Transverse colon (tissue), 4 donors: ENCODE results near the gene BCL6B. TPM values are rescaled to one million over a fixed set of nuclear protein-coding genes. Genes with fewer than 3 reads are reported as not detected.
"Not testable (repeated sequence)": the region's sequence is repeated elsewhere in the genome, so short reads cannot be mapped to it uniquely, and the experiment has no call there.

Experiments used
- DNase-seq: peaks from one replicate; pipeline ENCODE4 v3.0.0-alpha.2; 2019
- H3K27ac ChIP-seq, 4 donors: fragments of 200-600 bp; sonication (generic); 2 replicates each; pipeline ENCODE4 v1.5.1; 2016 to 2018; ENCODE audit warnings: inconsistent platforms in 4 of 4
- H3K27me3 ChIP-seq: fragments of 200-600 bp; sonication (generic); 2 replicates; pipeline ENCODE4 v1.5.1; 2017; ENCODE audit warnings: inconsistent platforms
- H3K36me3 ChIP-seq, 4 donors: fragments of 200-600 bp; sonication (generic); 2 replicates each; pipeline ENCODE4 v1.5.1; 2017 to 2019; ENCODE audit warnings: inconsistent platforms in 4 of 4
- H3K4me1 ChIP-seq, 4 donors: fragments of 200-600 bp; sonication (generic); 2 replicates each; pipeline ENCODE4 v1.5.1; 2017 to 2020; ENCODE audit warnings: inconsistent platforms in 4 of 4
- H3K4me3 ChIP-seq, 4 donors: fragments of 200-600 bp; sonication (generic); 1 replicate in 1 of 4; 2 replicates in 3 of 4; pipeline versions ENCODE4 v1.5.1 to v1.6.1; 2017 to 2019; ENCODE audit warnings: inconsistent platforms in 4 of 4
- H3K9me3 ChIP-seq, 2 donors: fragments of 200-600 bp; sonication (generic); 2 replicates each; pipeline ENCODE4 v1.5.1; 2017 to 2019; ENCODE audit warnings: inconsistent platforms in 2 of 2
- CTCF ChIP-seq, 5 experiments: fragments of 200-600 bp in 3 of 5; fragments of 450-650 bp in 2 of 5; sonication (generic) in 3 of 5; IDR thresholded peaks; 1 replicate in 2 of 5; 2 replicates in 3 of 5; pipeline ENCODE4 v1.5.1; 2016 to 2017; ENCODE audit warnings: antibody characterized with exemption in 5 of 5, inconsistent platforms in 3 of 5, mild to moderate bottlenecking in 2 of 5, moderate library complexity in 1 of 5
- EP300 ChIP-seq: sonication (generic); formaldehyde crosslinking; IDR thresholded peaks from one replicate; pipeline ENCODE4 v1.6.1; 2017; ENCODE audit warnings: antibody characterized with exemption, low read depth
- POLR2A ChIP-seq: fragments of 450-650 bp; IDR thresholded peaks from one replicate; pipeline ENCODE4 v1.6.1; 2016; ENCODE audit warnings: antibody characterized with exemption, mild to moderate bottlenecking, moderate library complexity
- POLR2AphosphoS5 ChIP-seq, 3 donors: sonication (generic); formaldehyde crosslinking; IDR thresholded peaks; one replicate each; pipeline ENCODE4 v1.6.1; 2016; ENCODE audit warnings: antibody characterized with exemption in 3 of 3
- WGBS, 2 donors: methylation state at CpG; one replicate each; pipeline ENCODE4 v1.1.5; 2018; ENCODE audit warnings: low coverage in 1 of 2; 5-methylcytosine and 5-hydroxymethylcytosine counted together
- in situ Hi-C, 4 donors: fragments of 200-750 bp; cut with MboI; loops; one replicate each; pipeline versions ENCODE4 v1.15.0 to v1.15.1; 2017; ENCODE audit warnings: low sequenced_read_pairs in 3 of 4, low pct_ligation_motif_present in 1 of 4, low pct_unique_long_range_greater_than_20kb in 1 of 4
- intact Hi-C: fragments of 100-400 bp; cut with DNase I; formaldehyde crosslinking; loops from one replicate; pipeline ENCODE4 v1.15.1; 2023; ENCODE audit warnings: low total_unique reads
- total RNA-seq, 4 donors: library from RNA; depleted of rRNA; stranded (reverse); fragments of >200 nt; gene quantifications; one replicate each; pipeline ENCODE4 v1.1.0, GENCODE V29; 2016

Gene BCL6B
- total RNA-seq, 4 donors from 2014 or later, result 0.32 to 1.8 (median 0.82) TPM; not detected in 1

DNA sequence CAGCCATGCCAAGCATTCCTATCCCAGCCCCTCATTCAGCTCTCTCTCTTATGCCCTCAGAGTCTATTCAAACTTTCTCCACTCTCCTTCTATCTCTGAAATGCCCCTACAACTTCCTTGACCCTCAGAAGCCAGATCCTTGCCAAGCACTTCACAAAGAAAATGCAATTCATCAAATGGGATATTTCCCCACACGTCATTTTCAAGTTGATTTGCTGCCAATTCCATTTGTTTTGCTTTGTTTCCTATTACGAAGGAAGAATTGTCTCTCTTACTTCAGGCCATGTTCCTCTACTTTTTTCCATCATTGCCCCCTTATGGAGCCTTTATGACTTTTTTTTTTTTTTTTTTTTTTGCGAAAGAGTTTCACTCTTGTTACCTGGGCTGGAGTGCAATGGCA, 36.2 kb upstream of the BCL6B start:
- in situ Hi-C loops (loop anchor here in 1 of 4 donors (10.0 kb wide), 1 partner anchor 62 kb away; no protein-coding TSS in a partner anchor), intact Hi-C loops (no loop called here)
- H3K27ac ChIP-seq, result no peak overlapping the region
- TF ChIP-seq POLR2AphosphoS5 (IDR thresholded peaks at IDR 0.05), result no peak
- no peak for TF ChIP-seq EP300
- no peak for TF ChIP-seq POLR2A
- no peak for TF ChIP-seq CTCF (IDR thresholded peaks at IDR 0.05)
- WGBS, 2 donors, result 71 to 72% methylated on average over 3 of the region's 3 CpGs
- no peaks in the 10 kb centered on the region for H3K9me3 ChIP-seq
- no peak overlapping the region for H3K4me3 ChIP-seq
- H3K4me1 ChIP-seq, result no peaks in the 10 kb centered on the region
- H3K36me3 ChIP-seq, result no peaks in the 10 kb centered on the region
- H3K27me3 ChIP-seq, result no peaks in the 10 kb centered on the region
- no peak for DNase-seq

DNA sequence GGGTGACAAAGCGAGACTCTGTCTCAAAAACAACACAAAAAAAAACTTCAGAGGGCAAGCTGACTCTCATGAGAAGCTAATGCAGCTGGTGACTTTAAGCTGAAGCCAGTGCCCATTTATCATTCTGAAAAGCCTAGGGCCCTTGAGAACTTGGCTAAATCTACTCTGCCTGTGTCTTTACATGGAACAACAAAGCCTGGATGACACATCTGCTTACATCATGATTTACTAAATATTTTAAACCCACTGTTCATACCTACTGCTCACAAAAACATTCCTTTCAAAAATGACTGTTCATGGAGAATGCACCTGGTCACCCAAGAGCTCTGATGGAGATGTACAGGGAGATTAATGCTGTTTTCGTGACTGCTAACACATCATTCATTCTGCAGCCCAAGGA, 33.1 kb upstream of the BCL6B start:
- no peak overlapping the region for H3K4me3 ChIP-seq
- in situ Hi-C loops (loop anchor here in 1 of 4 donors (10.0 kb wide), 1 partner anchor 65 kb away; no protein-coding TSS in a partner anchor), intact Hi-C loops (loop anchor here (5.0 kb wide), 1 partner anchor 72 kb away; no protein-coding TSS in a partner anchor)
- TF ChIP-seq POLR2AphosphoS5 (IDR thresholded peaks at IDR 0.05) (no peak), POLR2A (no peak), EP300 (no peak), CTCF (IDR thresholded peaks at IDR 0.05) (no peak)
- H3K27me3 ChIP-seq, result no peaks in the 10 kb centered on the region
- no peaks in the 10 kb centered on the region for H3K9me3 ChIP-seq
- 89 to 100% methylated on average over 1 to 2 of the region's 2 CpGs for WGBS, 2 donors
- DNase-seq, result no peak
- H3K36me3 ChIP-seq, result no peaks in the 10 kb centered on the region
- no peak overlapping the region for H3K27ac ChIP-seq
- H3K4me1 ChIP-seq, result no peaks in the 10 kb centered on the region

DNA sequence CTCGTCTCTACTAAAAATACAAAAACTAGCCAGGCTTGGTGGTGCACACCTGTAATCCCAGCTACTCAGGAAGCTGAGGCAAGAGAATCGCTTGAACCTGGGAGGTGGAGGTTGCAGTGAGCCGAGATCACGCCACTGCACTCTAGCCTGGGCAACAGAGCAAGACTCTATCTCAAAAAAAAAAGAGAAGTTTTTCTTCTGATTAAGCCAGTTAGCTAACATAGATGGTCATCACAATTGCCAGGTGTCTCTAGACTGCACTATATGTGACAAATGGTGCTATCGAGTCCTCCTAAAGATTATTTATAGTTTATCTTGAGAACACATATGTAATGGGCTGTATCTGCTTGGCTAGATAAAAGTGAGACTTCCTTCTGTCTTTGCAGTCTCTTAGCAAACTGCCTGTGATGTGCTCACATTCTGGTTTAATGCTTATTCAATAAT, 29.2 kb upstream of the BCL6B start:
- H3K27ac ChIP-seq, in situ Hi-C loops, H3K36me3 ChIP-seq, H3K27me3 ChIP-seq, DNase-seq, H3K9me3 ChIP-seq, H3K4me3 ChIP-seq: not testable (repeated sequence)
- intact Hi-C loops, result loop anchor here (5.0 kb wide), 1 partner anchor 76 kb away; no protein-coding TSS in a partner anchor
- WGBS, 2 donors, result 17 to 72% methylated on average over 1 to 5 of the region's 5 CpGs
- peaks cover 0 to 11% (median 8%) of the 10 kb centered on the region in 4 donors for H3K4me1 ChIP-seq

- no peaks in the 10 kb centered on the region for H3K27me3 ChIP-seq
- no peak overlapping the region for H3K4me3 ChIP-seq
- intact Hi-C loops, result loop anchor here (5.0 kb wide), 1 partner anchor 77 kb away; no protein-coding TSS in a partner anchor
- no peak for TF ChIP-seq CTCF (IDR thresholded peaks at IDR 0.05)
- H3K9me3 ChIP-seq, result no peaks in the 10 kb centered on the region
- H3K36me3 ChIP-seq, result peaks cover 0 to 3% (median 0%) of the 10 kb centered on the region in 4 donors
- H3K4me1 ChIP-seq, result peaks cover 0 to 11% (median 8%) of the 10 kb centered on the region in 4 donors
- in situ Hi-C loops, result no loop called here
- no peak overlapping the region for H3K27ac ChIP-seq
- 90 to 96% methylated on average over 10 of the region's 10 CpGs for WGBS, 2 donors
- DNase-seq, result no peak
Observed at GRCh38 chr17:6994118-6994598, 28.7 kb upstream of the BCL6B start.
